HG03064 (cell line): ENCODE data around the gene LRRTM3.
A peak's percentile ranks its signal among the peaks of the same experiment; 100 is the strongest.

Experiments used
- ATAC-seq: cut with Tn5 transposase; IDR thresholded peaks from one replicate; pipeline ENCODE4 v1.9.1; 2021; ENCODE audit warnings: low read depth; ENCODE audit not compliant: unreplicated experiment

Gene LRRTM3

DNA sequence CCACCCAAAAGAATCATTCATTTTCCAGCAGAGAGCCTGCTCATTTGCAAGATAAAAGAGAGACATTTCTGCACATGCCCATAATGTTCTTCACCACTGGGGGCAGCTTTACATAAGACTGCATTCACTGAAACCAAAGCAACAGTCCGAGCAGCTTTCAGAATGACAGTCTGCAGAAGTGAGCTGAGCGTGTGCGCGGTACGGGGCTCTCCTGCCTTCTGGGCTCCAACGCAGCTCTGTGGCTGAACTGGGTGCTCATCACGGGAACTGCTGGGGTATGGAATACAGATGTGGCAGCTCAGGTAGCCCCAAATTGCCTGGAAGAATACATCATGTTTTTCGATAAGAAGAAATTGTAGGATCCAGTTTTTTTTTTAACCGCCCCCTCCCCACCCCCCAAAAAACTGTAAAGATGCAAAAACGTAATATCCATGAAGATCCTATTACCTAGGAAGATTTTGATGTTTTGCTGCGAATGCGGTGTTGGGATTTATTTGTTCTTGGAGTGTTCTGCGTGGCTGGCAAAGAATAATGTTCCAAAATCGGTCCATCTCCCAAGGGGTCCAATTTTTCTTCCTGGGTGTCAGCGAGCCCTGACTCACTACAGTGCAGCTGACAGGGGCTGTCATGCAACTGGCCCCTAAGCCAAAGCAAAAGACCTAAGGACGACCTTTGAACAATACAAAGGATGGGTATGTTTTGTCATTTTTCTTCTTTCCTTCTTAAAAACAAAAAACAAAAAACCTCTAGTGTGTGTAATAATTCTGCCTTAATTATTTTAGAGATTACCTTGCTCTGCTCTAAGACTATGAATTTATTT lies at the start of gene LRRTM3:
TSS of gene LRRTM3 (plus strand) at position 141 of the 820 bp plus-strand sequence.
- ATAC-seq, result peak; percentile 100

DNA sequence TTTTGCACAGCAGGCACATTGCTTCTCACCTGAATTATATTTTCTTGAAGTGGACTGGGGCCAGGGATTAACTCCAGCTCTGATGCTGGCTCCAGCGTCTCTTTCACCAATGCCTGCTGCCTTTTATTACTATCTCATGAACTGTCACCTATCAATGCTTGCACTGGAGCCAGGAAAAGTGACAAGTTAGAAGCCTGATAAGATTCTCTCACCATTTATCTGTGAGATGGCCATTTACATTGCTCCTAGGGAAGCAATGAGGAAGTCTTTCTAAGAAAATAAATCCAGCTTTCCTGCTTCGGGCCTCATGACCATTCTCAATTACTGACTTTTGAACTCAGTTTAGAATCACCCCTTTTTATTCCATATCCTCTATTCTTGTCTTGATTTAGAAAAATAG lies 48.5 kb upstream of the LRRTM3 start:
- ATAC-seq, result no peak

DNA sequence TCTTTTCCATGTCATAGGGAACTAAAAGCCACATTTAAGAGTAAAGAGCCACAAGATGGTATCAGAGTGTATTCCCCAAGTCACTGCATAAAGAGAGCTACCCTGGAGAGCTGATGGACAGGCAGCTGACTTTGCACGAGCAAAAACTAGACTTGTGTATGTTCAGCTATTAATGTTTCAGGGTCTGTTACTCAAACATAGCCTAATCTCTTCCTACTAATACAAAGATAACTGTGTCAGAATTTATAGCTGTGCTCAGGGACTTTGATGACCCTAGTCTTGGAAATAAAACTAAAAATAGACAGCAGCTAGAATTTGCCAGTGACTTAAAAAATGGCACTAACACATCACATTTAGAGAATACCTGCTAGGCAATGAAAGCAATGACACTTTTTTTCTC lies 45.5 kb upstream of the LRRTM3 start:
- ATAC-seq, result no peak

DNA sequence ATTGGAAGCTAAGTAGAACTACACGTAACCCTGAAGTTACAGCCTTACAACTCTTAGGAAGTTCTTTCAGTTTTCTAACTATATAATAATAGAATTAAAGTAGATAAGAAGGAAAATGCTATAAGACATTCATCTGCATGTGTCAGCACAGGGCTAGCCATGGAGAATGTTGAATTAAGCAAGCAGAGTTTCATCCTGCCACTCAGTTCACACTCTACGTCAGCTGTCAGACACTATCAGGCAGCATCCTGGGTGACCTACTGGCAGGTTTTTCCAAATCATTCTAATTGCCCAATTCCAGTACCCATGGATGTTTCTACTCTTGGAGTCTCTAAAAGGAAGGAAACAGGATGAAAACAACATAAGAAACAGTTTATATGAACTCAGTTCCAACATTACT lies 45.0 kb upstream of the LRRTM3 start:
- no peak for ATAC-seq

DNA sequence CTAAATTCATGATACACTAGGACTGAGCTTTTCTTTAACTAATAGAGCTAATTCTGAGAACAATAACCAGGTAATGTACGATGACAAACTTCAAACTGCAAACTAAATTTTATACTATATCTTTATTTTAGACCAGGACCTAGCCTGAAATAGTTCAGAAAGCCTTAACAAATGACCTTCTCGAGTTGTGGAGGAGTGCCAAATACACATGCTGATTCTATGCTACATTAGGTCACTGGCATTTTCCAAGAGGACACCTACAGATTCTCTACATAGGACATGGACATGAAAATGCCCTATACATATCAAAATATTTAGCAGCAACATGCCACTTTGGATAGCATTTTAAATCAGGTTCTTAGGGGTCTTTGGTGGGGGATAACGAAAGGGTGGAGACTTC lies 44.0 kb upstream of the LRRTM3 start:
- no peak for ATAC-seq

DNA sequence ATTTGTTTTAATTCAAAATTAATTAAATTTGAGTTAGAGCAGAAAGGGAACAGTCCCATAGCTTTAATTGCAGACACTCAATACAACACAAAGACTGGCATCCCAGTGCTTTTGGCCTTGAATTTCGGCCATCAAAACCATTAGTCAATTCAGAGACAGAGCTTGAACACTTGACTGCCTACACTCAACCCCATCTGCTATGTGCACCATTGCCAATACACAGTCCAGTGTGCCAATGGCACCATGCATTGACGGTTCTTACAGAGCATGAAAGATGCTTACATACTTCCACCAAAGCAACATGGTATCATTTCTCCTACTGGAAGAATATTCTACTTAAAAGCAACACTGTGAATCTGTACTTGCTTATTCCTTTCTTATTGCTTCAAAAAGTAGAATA lies 43.6 kb upstream of the LRRTM3 start:
- ATAC-seq, result no peak

DNA sequence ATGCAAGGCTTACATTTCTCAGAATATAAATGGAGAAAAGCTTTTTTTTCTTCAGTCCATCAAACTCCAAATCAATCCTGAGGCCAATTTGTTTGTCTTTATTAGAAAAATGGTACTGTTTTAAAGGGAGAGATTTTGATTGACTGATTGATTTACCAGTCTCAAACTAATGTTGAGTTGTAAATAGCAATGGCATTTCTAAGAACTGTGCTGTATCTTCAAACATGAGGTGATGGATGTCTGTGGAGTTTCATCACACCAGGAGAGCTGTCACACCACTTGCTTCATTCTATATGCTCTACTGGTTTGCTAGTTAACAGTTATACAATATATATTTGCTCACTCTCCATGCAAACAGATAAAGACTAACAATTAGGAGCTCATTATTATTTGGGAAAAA lies 39.0 kb upstream of the LRRTM3 start:
- no peak for ATAC-seq

DNA sequence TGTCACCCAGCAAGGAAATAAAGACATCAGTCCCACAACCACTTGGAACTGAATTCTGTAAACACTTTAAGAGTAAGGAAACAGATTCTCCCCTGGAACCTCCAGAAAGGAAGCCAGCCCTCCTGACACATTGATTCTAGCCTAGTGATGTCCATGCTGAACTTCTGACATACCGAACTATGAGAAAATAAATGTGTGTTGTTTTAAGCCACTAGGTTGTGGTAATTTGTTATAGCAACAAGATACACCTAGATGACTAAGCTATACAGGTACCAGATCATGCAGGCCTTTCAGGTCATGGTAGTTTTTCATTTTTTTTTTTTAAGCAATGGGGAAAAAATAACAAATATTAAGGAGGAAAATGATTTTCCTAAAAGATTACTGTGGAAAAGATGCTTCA lies 37.6 kb upstream of the LRRTM3 start:
- ATAC-seq, result no peak

DNA sequence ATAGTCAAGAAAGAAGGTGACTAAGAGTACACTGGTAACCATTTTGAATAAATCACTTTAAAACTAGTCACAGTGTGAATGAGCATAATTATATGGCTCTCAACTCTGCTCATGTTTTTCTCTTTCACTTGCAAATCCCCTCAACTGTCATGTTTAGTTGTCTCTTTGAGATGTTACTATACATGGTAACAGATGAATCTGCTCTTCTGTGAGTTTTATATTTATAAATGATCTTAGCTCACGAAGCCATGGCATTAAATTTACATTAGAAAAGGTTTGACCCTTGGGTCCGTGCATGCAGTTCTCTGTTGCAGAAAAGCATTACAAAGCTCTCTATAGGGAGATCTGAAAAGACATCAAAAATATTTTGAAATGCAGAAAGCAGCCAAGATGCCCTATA lies 33.0 kb upstream of the LRRTM3 start:
- no peak for ATAC-seq

DNA sequence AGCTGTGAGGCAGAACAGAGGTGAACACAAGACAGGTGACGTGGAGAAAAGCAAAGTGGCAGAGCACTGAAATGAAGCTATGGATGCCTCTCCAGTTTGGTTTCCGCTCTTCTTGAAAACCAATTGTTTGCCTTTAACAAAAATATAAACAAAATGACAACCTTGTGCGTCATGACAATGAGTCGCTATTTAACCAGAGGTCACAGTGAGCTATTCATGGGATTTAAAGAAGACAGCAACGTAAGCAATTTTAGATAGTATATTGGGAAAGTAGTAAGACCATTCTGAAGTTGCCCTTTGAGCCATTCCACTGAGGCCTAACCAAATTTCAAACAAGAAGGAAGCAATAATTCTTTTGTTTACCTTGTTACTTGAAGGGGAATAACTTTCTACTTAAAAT lies 15.2 kb upstream of the LRRTM3 start:
- no peak for ATAC-seq

DNA sequence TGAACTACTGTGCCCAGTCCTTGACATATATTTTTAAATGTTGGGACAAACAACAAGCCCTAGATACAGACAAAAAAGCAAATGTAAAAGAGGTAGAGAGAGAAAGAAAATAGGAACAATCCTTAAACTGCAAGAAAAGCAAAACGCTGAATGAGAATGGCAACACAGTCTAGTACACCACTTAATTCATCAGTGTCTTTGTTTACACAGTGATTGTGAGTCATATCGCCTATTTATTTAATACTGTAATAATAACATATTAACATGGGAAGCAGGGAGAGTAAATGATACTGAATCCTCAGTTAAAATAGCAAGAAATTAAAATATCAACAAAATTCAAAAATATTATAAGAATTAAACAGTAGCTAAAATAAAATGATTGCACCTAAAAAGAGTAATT lies 9.8 kb upstream of the LRRTM3 start:
- no peak for ATAC-seq

DNA sequence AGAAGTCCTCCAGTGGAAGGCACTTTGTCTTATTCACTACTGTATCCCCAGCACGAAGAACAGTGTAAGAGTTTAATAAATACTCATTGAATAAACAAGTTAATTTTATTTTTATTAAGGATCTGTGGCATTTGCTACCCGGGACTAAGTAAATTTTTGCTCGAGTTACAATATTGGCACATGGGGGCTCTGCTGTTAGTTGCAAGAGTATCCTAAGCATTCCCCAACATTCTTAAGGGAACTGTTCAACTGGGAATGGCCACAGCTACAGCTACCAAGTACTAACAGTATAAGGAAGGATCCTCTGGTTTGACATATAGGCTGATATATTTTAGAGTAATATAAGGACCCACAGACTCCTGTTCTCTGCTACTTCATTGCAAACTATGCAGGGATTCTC lies 8.7 kb upstream of the LRRTM3 start:
- ATAC-seq, result no peak

DNA sequence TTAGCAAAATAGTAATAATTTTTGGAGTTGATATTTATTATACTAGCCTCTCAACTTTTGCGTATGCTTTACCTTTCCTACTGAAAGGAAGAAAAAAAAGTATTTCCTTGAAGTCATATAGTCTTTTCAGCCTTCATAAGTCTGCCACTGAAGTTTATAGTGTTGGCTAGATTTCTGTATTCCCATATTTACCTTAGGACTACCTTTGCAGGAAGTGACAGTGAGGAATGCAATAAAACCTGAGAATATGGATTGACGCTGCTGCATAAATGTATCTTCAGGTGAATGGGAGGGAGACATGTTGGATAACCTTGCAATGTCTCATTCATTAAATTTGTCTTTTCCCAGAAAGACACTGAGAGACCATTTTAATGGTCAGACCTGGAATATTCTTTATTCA lies 6.6 kb upstream of the LRRTM3 start:
- no peak for ATAC-seq

DNA sequence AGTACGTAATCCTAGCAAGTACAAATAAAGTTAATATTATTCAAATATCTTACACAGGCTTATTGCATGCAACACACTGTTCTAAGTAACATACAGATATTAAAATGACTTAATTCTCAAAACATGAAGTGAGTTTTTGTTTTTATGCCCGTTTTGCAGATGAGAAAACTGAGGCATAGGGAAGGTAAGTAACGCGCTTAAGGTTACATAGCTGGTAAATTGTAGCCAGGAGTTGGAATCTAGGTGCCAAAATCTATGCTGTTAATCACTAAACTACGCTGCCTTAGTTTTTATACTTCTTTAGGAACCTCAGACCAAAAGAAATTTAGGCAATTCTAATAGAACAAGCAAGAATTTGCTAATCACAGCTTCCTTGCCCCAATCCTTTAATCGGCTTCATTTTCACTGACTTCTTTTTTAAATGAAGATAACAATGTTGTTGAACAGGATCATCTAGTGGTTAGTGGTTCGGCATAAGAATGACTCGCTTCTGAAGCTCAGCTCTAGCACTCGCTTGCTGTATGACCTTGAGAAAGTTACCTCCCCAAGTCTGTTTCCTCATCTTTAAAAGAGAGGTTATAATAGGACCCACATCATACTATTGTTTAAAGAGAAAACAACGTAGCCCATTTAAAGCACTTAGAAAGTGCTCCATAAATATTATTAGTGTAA lies 1.0 kb upstream of the LRRTM3 start:
- ATAC-seq, result no peak

DNA sequence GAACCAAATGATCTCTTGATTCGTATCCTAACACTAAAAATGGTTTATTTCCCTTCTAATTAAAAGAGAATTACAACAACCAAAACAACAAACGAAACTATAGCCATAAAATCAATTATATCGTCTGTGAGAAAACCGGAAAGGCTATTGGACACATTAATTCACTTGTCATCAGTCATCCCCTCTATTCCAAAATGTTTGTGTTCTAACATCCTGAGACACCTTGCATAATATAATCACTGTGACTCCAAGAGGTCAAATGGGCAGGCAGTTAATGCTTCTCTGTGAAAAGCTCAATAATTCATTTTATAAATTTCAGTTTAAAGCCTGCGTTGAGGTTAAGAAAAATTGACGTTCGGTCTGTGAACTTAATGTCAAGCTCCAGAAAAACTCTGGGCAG lies 463 bp upstream of the LRRTM3 start:
- ATAC-seq, result no peak

DNA sequence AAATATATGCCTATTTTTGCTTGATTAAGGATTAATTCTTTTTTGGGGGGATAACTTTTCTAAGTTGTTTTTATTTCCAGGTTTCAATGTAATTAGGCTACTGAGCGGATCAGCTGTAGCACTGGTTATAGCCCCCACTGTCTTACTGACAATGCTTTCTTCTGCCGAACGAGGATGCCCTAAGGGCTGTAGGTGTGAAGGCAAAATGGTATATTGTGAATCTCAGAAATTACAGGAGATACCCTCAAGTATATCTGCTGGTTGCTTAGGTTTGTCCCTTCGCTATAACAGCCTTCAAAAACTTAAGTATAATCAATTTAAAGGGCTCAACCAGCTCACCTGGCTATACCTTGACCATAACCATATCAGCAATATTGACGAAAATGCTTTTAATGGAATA lies 1.0 kb downstream of the LRRTM3 start:
- ATAC-seq, result no peak

DNA sequence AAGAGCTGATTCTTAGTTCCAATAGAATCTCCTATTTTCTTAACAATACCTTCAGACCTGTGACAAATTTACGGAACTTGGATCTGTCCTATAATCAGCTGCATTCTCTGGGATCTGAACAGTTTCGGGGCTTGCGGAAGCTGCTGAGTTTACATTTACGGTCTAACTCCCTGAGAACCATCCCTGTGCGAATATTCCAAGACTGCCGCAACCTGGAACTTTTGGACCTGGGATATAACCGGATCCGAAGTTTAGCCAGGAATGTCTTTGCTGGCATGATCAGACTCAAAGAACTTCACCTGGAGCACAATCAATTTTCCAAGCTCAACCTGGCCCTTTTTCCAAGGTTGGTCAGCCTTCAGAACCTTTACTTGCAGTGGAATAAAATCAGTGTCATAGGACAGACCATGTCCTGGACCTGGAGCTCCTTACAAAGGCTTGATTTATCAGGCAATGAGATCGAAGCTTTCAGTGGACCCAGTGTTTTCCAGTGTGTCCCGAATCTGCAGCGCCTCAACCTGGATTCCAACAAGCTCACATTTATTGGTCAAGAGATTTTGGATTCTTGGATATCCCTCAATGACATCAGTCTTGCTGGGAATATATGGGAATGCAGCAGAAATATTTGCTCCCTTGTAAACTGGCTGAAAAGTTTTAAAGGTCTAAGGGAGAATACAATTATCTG lies 1.6 kb downstream of the LRRTM3 start:
- ATAC-seq, result no peak

DNA sequence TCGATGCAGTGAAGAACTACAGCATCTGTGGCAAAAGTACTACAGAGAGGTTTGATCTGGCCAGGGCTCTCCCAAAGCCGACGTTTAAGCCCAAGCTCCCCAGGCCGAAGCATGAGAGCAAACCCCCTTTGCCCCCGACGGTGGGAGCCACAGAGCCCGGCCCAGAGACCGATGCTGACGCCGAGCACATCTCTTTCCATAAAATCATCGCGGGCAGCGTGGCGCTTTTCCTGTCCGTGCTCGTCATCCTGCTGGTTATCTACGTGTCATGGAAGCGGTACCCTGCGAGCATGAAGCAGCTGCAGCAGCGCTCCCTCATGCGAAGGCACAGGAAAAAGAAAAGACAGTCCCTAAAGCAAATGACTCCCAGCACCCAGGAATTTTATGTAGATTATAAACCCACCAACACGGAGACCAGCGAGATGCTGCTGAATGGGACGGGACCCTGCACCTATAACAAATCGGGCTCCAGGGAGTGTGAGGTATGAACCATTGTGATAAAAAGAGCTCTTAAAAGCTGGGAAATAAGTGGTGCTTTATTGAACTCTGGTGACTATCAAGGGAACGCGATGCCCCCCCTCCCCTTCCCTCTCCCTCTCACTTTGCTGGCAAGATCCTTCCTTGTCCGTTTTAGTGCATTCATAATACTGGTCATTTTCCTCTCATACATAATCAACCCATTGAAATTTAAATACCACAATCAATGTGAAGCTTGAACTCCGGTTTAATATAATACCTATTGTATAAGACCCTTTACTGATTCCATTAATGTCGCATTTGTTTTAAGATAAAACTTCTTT lies 2.3 kb downstream of the LRRTM3 start:
- no peak for ATAC-seq

DNA sequence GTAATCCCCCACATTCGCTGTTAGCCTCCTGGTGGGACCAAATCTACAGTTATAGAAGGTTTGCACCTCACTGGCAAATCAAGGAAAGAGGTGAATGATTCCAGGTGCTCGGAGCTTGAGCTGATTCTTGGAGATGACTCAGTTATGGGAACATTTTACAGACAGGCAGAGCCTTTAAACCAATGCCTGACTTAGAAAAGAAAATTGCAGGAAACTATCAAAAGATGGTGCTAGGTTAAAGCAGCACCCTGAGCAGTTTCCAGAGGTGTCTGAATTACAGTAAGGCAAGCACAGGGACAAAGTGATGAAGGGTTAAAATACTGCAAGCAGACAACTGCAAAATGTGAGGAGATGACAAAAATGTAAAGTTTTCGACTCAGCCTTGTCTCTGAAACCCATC lies 2.9 kb downstream of the LRRTM3 start:
- no peak for ATAC-seq

DNA sequence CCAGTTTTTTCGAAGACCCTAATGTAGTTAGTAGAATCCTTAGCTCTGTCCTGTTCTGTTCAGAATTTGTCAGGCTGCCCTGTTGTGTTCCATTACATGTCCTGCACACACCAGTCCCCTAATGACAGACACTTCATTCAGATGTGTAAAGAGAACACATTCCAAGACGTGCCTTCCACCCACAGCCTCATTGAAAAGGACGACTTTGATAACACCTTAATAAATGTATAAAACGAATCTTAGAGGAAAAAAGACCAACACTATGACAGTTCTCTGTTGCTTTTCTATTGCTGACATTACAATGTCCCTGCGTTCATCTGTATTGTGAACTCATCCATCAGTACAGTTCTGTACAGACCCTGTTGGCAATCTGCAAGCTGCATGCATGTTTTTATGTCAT lies 3.5 kb downstream of the LRRTM3 start:
- no peak for ATAC-seq

DNA sequence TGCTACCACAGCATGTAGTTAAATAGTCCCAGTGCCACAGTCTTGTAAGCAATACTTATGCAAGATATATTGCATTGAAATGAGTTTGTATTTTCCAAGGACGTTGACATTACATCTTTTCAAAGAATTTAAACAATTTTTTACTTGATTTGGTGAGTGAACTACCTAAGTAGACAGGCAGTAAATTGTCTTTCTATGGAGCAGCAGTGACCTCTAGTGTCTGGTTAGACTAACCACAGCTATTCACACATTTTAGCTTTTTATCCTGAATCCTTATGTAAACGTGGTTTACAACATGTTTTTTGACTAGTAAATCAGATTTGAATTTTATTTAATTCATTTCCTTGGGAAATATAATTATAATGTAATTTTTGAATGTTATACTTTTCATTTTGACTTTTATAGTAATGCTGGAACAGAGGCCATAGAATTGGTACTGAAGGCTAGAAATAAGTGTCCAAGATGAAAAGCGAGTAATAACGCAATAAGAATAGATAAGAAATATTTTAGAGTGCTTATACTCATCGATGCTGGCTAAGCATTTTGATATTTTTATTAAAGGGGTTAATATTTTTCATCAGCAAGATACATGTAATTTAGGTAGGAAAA lies 5.6 kb downstream of the LRRTM3 start:
- ATAC-seq, result no peak
